Testis (tissue), 2 donors: ENCODE data around the gene ANKRD11.

Experiments
- POLR2A ChIP-seq: fragments of 450-650 bp; IDR thresholded peaks from one replicate; pipeline ENCODE4 v1.6.1; 2017; ENCODE audit warnings: antibody characterized with exemption, mild to moderate bottlenecking, moderate library complexity
- TF ChIP-seq, protein P1 (sequence below), 3 experiments: fragments of 450-650 bp in 2 of 3; fragments of 200-600 bp in 1 of 3; sonication (generic) in 1 of 3; IDR thresholded peaks; one replicate each; pipeline ENCODE4 v1.5.1; 2016 to 2019; ENCODE audit warnings: antibody characterized with exemption in 3 of 3, mild to moderate bottlenecking in 2 of 3, moderate library complexity in 1 of 3

DNA sequence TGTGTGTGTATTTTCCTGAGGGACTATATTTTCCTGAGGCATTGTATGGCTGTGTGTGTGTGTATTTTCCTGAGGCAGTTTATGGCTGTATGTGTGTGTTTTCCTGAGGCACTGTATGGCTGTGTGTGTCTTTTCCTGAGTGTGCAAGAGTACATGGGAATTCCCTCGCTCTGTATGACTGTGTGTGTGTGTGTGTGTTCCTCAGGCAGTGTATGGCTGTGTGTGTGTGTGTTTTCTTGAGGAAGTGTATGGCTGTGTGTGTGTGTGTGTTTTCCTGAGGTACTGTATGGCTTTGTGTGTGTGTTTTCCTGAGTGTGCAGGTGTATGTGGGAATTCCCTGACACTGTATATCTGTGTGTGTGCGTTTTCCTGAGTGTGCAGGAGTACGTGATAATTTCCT is 268.8 kb downstream of the ANKRD11 start:
- TF ChIP-seq, protein P1, sequence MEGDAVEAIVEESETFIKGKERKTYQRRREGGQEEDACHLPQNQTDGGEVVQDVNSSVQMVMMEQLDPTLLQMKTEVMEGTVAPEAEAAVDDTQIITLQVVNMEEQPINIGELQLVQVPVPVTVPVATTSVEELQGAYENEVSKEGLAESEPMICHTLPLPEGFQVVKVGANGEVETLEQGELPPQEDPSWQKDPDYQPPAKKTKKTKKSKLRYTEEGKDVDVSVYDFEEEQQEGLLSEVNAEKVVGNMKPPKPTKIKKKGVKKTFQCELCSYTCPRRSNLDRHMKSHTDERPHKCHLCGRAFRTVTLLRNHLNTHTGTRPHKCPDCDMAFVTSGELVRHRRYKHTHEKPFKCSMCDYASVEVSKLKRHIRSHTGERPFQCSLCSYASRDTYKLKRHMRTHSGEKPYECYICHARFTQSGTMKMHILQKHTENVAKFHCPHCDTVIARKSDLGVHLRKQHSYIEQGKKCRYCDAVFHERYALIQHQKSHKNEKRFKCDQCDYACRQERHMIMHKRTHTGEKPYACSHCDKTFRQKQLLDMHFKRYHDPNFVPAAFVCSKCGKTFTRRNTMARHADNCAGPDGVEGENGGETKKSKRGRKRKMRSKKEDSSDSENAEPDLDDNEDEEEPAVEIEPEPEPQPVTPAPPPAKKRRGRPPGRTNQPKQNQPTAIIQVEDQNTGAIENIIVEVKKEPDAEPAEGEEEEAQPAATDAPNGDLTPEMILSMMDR (IDR thresholded peaks at IDR 0.05): no peak
- TF ChIP-seq POLR2A: no peak
